Measurements from ENCODE around the gene OTOA. TPM values are rescaled to one million over a fixed set of nuclear protein-coding genes. Genes with fewer than 3 reads are reported as not detected.
"Not testable (repeated sequence)": the region's sequence is repeated elsewhere in the genome, so short reads cannot be mapped to it uniquely, and the experiment has no call there.

Gene OTOA
- polyA plus RNA-seq, 3 donors from 2014 or later = not detected

DNA sequence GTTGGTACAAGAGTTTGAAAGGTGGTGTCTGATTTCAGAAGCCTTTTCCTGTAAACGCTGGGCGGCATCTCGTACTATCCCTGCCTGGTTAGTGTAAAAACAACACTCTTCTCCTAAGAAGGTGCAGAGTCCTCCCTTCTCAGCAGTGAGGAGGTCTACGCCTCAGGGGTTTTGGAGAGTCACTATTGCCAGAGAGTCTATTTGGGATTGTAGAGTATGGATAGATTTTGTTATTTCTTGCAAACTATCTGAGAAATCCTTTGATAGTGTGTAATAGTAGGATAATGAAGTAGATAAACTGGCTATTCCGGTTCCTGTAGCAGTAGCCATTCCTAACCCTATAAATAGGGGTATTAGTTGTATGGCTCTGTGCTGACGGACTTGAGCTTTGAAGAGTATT is 32.9 kb upstream of the OTOA start:
- not testable (repeated sequence) for H3K9me3 Mint-ChIP-seq; H3K27ac Mint-ChIP-seq; H3K27me3 Mint-ChIP-seq (ENCODE audit: low read depth in 3 of 3); DNase-seq; H3K4me3 Mint-ChIP-seq
- Mint-ChIP-seq H3K36me3 (peaks cover 19 to 34% (median 24%) of the 10 kb centered on the region in 3 donors), H3K4me1 (peaks cover 14 to 15% of the 10 kb centered on the region in 2 donors)

- Mint-ChIP-seq H3K36me3 (peaks cover 17 to 30% (median 19%) of the 10 kb centered on the region in 3 donors), H3K4me1 (peaks cover 10 to 13% of the 10 kb centered on the region in 2 donors)
- H3K27ac Mint-ChIP-seq; H3K9me3 Mint-ChIP-seq; H3K27me3 Mint-ChIP-seq (ENCODE audit: low read depth in 3 of 3); H3K4me3 Mint-ChIP-seq; DNase-seq: not testable (repeated sequence)
Measured at GRCh38 chr16:21631376-21631775, 32.4 kb upstream of the OTOA start.

GRCh38 chr16:21631951-21632575 is 31.7 kb upstream of the OTOA start:
- not testable (repeated sequence) for H3K4me1 Mint-ChIP-seq; DNase-seq; H3K9me3 Mint-ChIP-seq; H3K27me3 Mint-ChIP-seq (ENCODE audit: low read depth in 3 of 3); H3K4me3 Mint-ChIP-seq
- Mint-ChIP-seq H3K27ac (peak overlapping the region in 1 of 6 donors; percentile 33), H3K36me3 (peaks cover 12 to 25% (median 13%) of the 10 kb centered on the region in 3 donors)

- Mint-ChIP-seq H3K27ac (peak overlapping the region in 1 of 6 donors; percentile 25), H3K36me3 (peaks cover 6 to 11% (median 7%) of the 10 kb centered on the region in 3 donors), H3K4me3 (no peak overlapping the region), H3K27me3 (ENCODE audit: low read depth in 3 of 3) (peaks cover 0 to 4% (median 0%) of the 10 kb centered on the region in 3 donors), H3K4me1 (peaks cover 17 to 20% of the 10 kb centered on the region in 2 donors), H3K9me3 (no peaks in the 10 kb centered on the region)
- no peak for DNase-seq
Measured at GRCh38 chr16:21634216-21634615, 29.6 kb upstream of the OTOA start.

GRCh38 chr16:21635694-21636093 is 28.1 kb upstream of the OTOA start:
- not testable (repeated sequence) for DNase-seq; H3K27ac Mint-ChIP-seq; H3K36me3 Mint-ChIP-seq; H3K4me3 Mint-ChIP-seq; H3K9me3 Mint-ChIP-seq; H3K27me3 Mint-ChIP-seq (ENCODE audit: low read depth in 3 of 3)
- peaks cover 22 to 23% of the 10 kb centered on the region in 2 donors for H3K4me1 Mint-ChIP-seq

GRCh38 chr16:21637032-21637968 is 26.5 kb upstream of the OTOA start:
- H3K4me3 Mint-ChIP-seq = no peak overlapping the region
- no peaks in the 10 kb centered on the region for H3K36me3 Mint-ChIP-seq
- H3K9me3 Mint-ChIP-seq = no peaks in the 10 kb centered on the region
- peaks cover 0 to 4% (median 1%) of the 10 kb centered on the region in 3 donors for H3K27me3 Mint-ChIP-seq (ENCODE audit: low read depth in 3 of 3)
- DNase-seq = no peak
- H3K4me1 Mint-ChIP-seq = peaks cover 26 to 27% of the 10 kb centered on the region in 2 donors
- peak overlapping the region in 4 of 6 donors; percentile 65 to 90 (median 80) for H3K27ac Mint-ChIP-seq

- H3K4me3 Mint-ChIP-seq = peak overlapping the region in 3 of 5 donors; percentile 5 to 27 (median 8)
- H3K27me3 Mint-ChIP-seq (ENCODE audit: low read depth in 3 of 3) = peaks cover 0 to 2% (median 1%) of the 10 kb centered on the region in 3 donors
- peaks cover 27% of the 10 kb centered on the region in 2 donors for H3K4me1 Mint-ChIP-seq
- H3K27ac Mint-ChIP-seq = peak overlapping the region; percentile 54 to 91 (median 89)
- H3K9me3 Mint-ChIP-seq = no peaks in the 10 kb centered on the region
- no peak for DNase-seq
- H3K36me3 Mint-ChIP-seq = no peaks in the 10 kb centered on the region
Measured at GRCh38 chr16:21638573-21638975, 25.2 kb upstream of the OTOA start.

DNA sequence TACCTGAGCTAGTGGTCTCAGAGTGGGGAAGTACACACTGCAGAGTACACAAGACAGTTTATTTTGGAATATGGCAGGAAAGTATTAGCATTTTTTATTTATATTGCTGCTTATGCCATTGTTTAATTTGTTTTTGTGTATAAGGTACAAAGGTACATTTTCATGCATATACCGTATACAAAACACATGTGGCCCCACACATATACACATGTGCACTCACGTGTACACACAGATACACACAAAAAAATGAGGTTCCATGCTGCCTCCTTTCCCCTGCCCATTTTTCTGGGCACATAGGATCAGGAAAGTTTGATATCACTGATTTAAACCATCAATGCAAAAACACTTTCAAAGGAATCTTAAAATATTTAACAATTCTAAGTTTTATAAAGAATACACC is 24.3 kb upstream of the OTOA start:
- H3K27ac Mint-ChIP-seq = peak overlapping the region in 5 of 6 donors; percentile 6 to 54 (median 31)

GRCh38 chr16:21641916-21642315 is 21.9 kb upstream of the OTOA start:
- peaks cover 56 to 60% of the 10 kb centered on the region in 2 donors for H3K4me1 Mint-ChIP-seq
- H3K27ac Mint-ChIP-seq = no peak overlapping the region
- no peaks in the 10 kb centered on the region for H3K36me3 Mint-ChIP-seq
- DNase-seq = no peak
- no peak overlapping the region for H3K4me3 Mint-ChIP-seq
- H3K9me3 Mint-ChIP-seq = no peaks in the 10 kb centered on the region
- peaks cover 4 to 11% (median 8%) of the 10 kb centered on the region in 3 donors for H3K27me3 Mint-ChIP-seq (ENCODE audit: low read depth in 3 of 3)

More for the DNA sequence above, 24.3 kb upstream of the OTOA start:
- no peak for DNase-seq
- Mint-ChIP-seq H3K9me3 (no peaks in the 10 kb centered on the region), H3K27me3 (ENCODE audit: low read depth in 3 of 3) (peaks cover 0 to 2% (median 1%) of the 10 kb centered on the region in 3 donors), H3K4me1 (peaks cover 35 to 36% of the 10 kb centered on the region in 2 donors), H3K4me3 (no peak overlapping the region), H3K36me3 (no peaks in the 10 kb centered on the region)

GRCh38 chr16:21642861-21643260 is 20.9 kb upstream of the OTOA start:
- Mint-ChIP-seq H3K36me3 (no peaks in the 10 kb centered on the region), H3K4me3 (no peak overlapping the region), H3K27me3 (ENCODE audit: low read depth in 3 of 3) (peaks cover 4 to 13% (median 11%) of the 10 kb centered on the region in 3 donors), H3K9me3 (no peaks in the 10 kb centered on the region), H3K4me1 (peaks cover 61 to 66% of the 10 kb centered on the region in 2 donors), H3K27ac (peak overlapping the region in 2 of 6 donors; percentile 64 to 75)
- no peak for DNase-seq

GRCh38 chr16:21643785-21644184 is 20.0 kb upstream of the OTOA start:
- H3K27me3 Mint-ChIP-seq (ENCODE audit: low read depth in 3 of 3) = peaks cover 4 to 13% (median 11%) of the 10 kb centered on the region in 3 donors
- no peak for DNase-seq
- H3K27ac Mint-ChIP-seq = peak overlapping the region; percentile 94 to 97 (median 96)
- H3K36me3 Mint-ChIP-seq = no peaks in the 10 kb centered on the region
- peak overlapping the region in 3 of 5 donors; percentile 40 to 81 (median 43) for H3K4me3 Mint-ChIP-seq
- H3K4me1 Mint-ChIP-seq = peaks cover 61 to 66% of the 10 kb centered on the region in 2 donors
- H3K9me3 Mint-ChIP-seq = no peaks in the 10 kb centered on the region

- peaks cover 57 to 60% of the 10 kb centered on the region in 2 donors for H3K4me1 Mint-ChIP-seq
- DNase-seq = no peak
- H3K4me3 Mint-ChIP-seq = peak overlapping the region; percentile 70 to 86 (median 81)
- H3K27ac Mint-ChIP-seq = peak overlapping the region; percentile 94 to 97 (median 96)
- no peaks in the 10 kb centered on the region for H3K36me3 Mint-ChIP-seq
- peaks cover 4 to 13% (median 11%) of the 10 kb centered on the region in 3 donors for H3K27me3 Mint-ChIP-seq (ENCODE audit: low read depth in 3 of 3)
- H3K9me3 Mint-ChIP-seq = no peaks in the 10 kb centered on the region
Measured at GRCh38 chr16:21644674-21645073, 19.1 kb upstream of the OTOA start.

- Mint-ChIP-seq H3K9me3 (no peaks in the 10 kb centered on the region), H3K27me3 (ENCODE audit: low read depth in 3 of 3) (peaks cover 4 to 13% (median 11%) of the 10 kb centered on the region in 3 donors), H3K27ac (peak overlapping the region; percentile 94 to 97 (median 96)), H3K4me3 (peak overlapping the region; percentile 70 to 86 (median 81)), H3K36me3 (no peaks in the 10 kb centered on the region), H3K4me1 (peaks cover 57 to 60% of the 10 kb centered on the region in 2 donors)
- DNase-seq = peak; percentile 78 to 80 (median 79)
Measured at GRCh38 chr16:21645261-21645721, 18.5 kb upstream of the OTOA start.
